ENCODE results near the gene PPP4C. TPM values are rescaled to one million over a fixed set of nuclear protein-coding genes. Genes with fewer than 3 reads are reported as not detected.
A peak's percentile ranks its signal among the peaks of the same experiment; 100 is the strongest.

PPP4C gene
- total and polyA plus RNA-seq, 2 donors from 2014 or later, result 78.8 to 107 TPM

GRCh38 chr16:30030841-30031413 lies 44.9 kb upstream of the PPP4C start, which contains the start of gene TLCD3B:
TSS of gene TLCD3B (minus strand) at chr16:30031271. CDS start at chr16:30030527, 744 bp downstream.
- no peaks in the 10 kb centered on the region for H3K36me3 ChIP-seq (ENCODE audit: control insufficient read depth in 2 of 3, insufficient read depth in 3 of 3, low read length in 3 of 3)
- H3K27me3 ChIP-seq (ENCODE audit: control insufficient read depth, insufficient read depth, low read length), result peaks cover 3% of the 10 kb centered on the region
- TF ChIP-seq, protein P1, sequence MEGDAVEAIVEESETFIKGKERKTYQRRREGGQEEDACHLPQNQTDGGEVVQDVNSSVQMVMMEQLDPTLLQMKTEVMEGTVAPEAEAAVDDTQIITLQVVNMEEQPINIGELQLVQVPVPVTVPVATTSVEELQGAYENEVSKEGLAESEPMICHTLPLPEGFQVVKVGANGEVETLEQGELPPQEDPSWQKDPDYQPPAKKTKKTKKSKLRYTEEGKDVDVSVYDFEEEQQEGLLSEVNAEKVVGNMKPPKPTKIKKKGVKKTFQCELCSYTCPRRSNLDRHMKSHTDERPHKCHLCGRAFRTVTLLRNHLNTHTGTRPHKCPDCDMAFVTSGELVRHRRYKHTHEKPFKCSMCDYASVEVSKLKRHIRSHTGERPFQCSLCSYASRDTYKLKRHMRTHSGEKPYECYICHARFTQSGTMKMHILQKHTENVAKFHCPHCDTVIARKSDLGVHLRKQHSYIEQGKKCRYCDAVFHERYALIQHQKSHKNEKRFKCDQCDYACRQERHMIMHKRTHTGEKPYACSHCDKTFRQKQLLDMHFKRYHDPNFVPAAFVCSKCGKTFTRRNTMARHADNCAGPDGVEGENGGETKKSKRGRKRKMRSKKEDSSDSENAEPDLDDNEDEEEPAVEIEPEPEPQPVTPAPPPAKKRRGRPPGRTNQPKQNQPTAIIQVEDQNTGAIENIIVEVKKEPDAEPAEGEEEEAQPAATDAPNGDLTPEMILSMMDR (IDR thresholded peaks at IDR 0.05; ENCODE audit: borderline replicate concordance, extremely low read depth, insufficient read depth), result no peak
- H3K4me3 ChIP-seq (ENCODE audit: low read length in 3 of 3), result no peak within 1 kb of the TSS
- intact Hi-C loops (cut with DNase I), result no loop called here
- no peak within 1 kb of the TSS for H3K27ac ChIP-seq (ENCODE audit: low read depth in 2 of 2, low read length in 2 of 2)
- H3K9me3 ChIP-seq (ENCODE audit: control insufficient read depth in 2 of 3, insufficient read depth in 1 of 3, low read length in 3 of 3), result no peaks in the 10 kb centered on the region
- H3K4me1 ChIP-seq (ENCODE audit: control insufficient read depth in 2 of 3, insufficient read depth in 2 of 3, low read depth in 1 of 3, low read length in 3 of 3), result no peaks in the 10 kb centered on the region
- no peak for FAIRE-seq
- no peak within 1 kb of the TSS for H3K9ac ChIP-seq (ENCODE audit: low read length in 3 of 3)
- peak in 4 of 5 donors; percentile 46 to 82 (median 53) for DNase-seq

DNA sequence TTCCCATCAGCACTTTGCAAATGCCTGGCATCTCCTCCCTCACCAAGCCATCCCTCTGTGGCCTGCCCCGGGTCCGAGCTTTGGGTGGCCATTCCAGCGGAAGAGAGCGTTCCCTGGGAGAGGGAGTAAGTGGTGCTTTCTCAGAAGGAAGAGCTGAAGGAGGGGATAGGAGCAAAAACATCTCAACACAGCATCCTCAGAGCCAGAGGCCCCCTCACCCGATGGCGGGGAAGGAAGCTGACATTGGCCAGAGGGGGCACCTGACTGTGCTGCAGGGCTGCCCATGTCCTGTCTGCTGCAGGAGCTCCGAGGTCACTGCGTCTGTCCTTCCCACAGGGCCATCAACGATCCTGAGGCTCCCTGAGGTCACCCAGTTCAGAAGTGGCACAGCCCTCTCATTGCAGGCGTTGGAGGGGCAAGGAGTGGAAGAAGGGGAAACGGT lies 44.3 kb upstream of the PPP4C start:
- H3K4me3 ChIP-seq (ENCODE audit: low read length in 3 of 3), result no peak overlapping the region
- no peak for FAIRE-seq
- no peak overlapping the region for H3K9ac ChIP-seq (ENCODE audit: low read length in 3 of 3)

GRCh38 chr16:30032083-30032819 lies 43.5 kb upstream of the PPP4C start:
- FAIRE-seq (no peak), DNase-seq (peak in 4 of 5 donors; percentile 83 to 89 (median 85))
- no peaks in the 10 kb centered on the region for H3K9me3 ChIP-seq (ENCODE audit: control insufficient read depth in 2 of 3, insufficient read depth in 1 of 3, low read length in 3 of 3)
- intact Hi-C loops (cut with DNase I), result no loop called here
- H3K4me1 ChIP-seq (ENCODE audit: control insufficient read depth in 2 of 3, insufficient read depth in 2 of 3, low read depth in 1 of 3, low read length in 3 of 3), result no peaks in the 10 kb centered on the region
- H3K9ac ChIP-seq (ENCODE audit: low read length in 3 of 3), result no peak overlapping the region
- H3K4me3 ChIP-seq (ENCODE audit: low read length in 3 of 3), result no peak overlapping the region
- no peaks in the 10 kb centered on the region for H3K36me3 ChIP-seq (ENCODE audit: control insufficient read depth in 2 of 3, insufficient read depth in 3 of 3, low read length in 3 of 3)
- TF ChIP-seq, protein P1 (IDR thresholded peaks at IDR 0.05; ENCODE audit: borderline replicate concordance, extremely low read depth, insufficient read depth), result peak; percentile 67
- H3K27me3 ChIP-seq (ENCODE audit: control insufficient read depth, insufficient read depth, low read length), result peaks cover 3% of the 10 kb centered on the region
- H3K27ac ChIP-seq (ENCODE audit: low read depth in 2 of 2, low read length in 2 of 2), result no peak overlapping the region

More for the DNA sequence above, 44.3 kb upstream of the PPP4C start:
- no peaks in the 10 kb centered on the region for H3K9me3 ChIP-seq (ENCODE audit: control insufficient read depth in 2 of 3, insufficient read depth in 1 of 3, low read length in 3 of 3)
- peaks cover 3% of the 10 kb centered on the region for H3K27me3 ChIP-seq (ENCODE audit: control insufficient read depth, insufficient read depth, low read length)
- H3K27ac ChIP-seq (ENCODE audit: low read depth in 2 of 2, low read length in 2 of 2), result no peak overlapping the region
- TF ChIP-seq, protein P1 (IDR thresholded peaks at IDR 0.05; ENCODE audit: borderline replicate concordance, extremely low read depth, insufficient read depth), result no peak
- H3K36me3 ChIP-seq (ENCODE audit: control insufficient read depth in 2 of 3, insufficient read depth in 3 of 3, low read length in 3 of 3), result no peaks in the 10 kb centered on the region
- intact Hi-C loops (cut with DNase I), result no loop called here
- H3K4me1 ChIP-seq (ENCODE audit: control insufficient read depth in 2 of 3, insufficient read depth in 2 of 3, low read depth in 1 of 3, low read length in 3 of 3), result no peaks in the 10 kb centered on the region
- no peak for DNase-seq

All from kidney (tissue), 14 donors.